ENCODE data around the gene METRN.

Gene METRN

DNA sequence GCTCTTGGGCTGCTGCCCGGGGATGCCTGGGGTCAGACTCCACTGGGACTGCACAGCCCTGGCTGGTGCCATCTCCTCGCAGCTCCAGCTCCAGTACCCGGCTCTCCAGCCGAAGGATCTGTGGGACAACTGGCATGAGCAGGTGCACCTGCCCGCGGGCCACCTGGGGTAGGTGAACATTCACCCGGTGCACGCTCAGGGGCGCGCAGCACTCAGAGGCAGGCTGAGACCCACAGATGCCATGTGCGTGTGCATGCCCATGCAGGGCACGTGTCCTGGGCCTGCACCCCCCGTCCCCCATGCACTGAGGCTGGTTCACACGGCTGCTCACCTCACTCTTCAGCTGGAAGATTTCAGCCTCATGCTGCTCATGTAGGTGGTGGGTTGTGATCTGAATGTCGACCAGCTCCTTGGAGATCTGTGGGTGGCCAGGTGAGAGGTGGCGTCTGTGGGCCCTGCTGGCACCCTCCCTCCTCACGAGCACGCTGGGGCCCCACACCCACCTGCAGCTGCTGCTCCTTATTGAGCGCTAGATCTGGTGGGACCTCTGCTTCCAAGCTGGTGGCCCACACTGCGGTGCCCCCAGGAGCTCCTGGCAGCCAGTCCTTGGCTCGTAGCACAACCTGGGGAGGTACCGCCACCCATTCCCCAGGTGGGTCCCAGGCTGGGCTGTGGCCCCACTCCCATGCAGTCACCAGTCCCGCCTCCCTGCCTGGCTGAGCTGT is 10.7 kb downstream of the METRN start:
- no peak for DNase-seq

DNA sequence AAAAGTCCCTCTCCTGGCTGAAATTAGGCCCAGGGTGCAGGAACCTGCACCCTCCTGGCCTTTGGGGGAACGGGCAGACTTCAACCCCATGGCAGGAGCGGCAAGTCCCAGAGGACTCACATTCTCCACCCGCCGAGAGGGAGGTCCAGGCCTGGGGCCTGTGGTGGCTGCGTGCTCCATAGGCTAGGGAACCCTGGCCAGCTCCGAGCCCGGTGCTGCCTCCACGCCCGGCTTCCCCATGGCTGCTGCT is 11.2 kb downstream of the METRN start:
- no peak for DNase-seq

DNA sequence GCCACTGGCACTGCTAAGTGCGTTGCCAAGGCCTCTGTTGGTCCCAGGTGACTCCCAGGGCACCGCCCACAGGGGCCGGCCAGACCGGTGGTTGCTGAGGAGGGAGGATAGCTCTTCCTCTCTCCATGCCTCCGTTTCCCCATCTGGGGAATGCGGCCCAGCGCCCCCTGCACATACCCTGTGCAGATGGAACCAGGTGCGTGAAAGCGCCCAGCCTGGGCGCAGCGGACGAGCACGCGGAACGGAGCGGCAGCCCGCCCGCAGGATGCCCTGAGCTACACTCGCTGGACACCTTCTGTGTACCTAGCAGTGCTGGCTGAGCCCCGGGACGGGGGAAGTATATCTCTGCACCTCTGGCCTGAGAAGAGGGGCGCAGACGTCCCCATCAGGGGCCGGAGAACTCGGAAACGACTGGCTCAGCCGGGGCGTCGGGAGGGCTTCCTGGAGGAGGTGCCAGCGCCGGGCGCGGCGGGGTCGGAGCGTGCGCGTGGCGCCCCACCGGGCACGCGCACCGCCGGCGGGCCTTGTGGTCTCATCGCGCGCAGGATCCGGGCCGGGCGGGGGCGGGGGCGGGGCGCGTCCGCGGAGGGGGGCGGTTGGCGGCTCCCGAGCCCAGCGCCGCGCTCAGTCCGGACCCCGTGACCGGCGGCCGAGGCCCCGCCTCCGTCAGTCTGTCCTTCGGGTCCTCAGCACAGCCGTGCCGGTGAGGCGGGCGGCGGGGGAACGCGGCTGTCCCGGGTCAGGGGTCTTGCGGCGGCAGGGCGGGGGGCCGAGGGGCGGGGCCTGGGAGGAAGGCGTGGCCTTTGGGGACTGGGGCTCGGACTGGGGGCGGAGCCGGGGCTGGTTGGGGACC is 11.7 kb downstream of the METRN start, which contains the start of the genes CCDC78 and HAGHL:
Gene CCDC78, minus strand, starts transcription at position 6 of the 853 bp plus-strand sequence. CDS start 76 bp downstream, outside the sequence.
Gene HAGHL, plus strand, starts transcription at position 669 of the 853 bp plus-strand sequence. CDS start 404 bp downstream, outside the sequence.
- DNase-seq: peak; percentile 34 to 47 (median 39)

GRCh38 chr16:727291-727977 is 12.5 kb downstream of the METRN start:
- peak in 2 of 3 experiments; percentile 47 to 52 for DNase-seq

- DNase-seq: peak; percentile 73 to 85 (median 84)
Measured at GRCh38 chr16:728131-728889, 13.4 kb downstream of the METRN start.

DNA sequence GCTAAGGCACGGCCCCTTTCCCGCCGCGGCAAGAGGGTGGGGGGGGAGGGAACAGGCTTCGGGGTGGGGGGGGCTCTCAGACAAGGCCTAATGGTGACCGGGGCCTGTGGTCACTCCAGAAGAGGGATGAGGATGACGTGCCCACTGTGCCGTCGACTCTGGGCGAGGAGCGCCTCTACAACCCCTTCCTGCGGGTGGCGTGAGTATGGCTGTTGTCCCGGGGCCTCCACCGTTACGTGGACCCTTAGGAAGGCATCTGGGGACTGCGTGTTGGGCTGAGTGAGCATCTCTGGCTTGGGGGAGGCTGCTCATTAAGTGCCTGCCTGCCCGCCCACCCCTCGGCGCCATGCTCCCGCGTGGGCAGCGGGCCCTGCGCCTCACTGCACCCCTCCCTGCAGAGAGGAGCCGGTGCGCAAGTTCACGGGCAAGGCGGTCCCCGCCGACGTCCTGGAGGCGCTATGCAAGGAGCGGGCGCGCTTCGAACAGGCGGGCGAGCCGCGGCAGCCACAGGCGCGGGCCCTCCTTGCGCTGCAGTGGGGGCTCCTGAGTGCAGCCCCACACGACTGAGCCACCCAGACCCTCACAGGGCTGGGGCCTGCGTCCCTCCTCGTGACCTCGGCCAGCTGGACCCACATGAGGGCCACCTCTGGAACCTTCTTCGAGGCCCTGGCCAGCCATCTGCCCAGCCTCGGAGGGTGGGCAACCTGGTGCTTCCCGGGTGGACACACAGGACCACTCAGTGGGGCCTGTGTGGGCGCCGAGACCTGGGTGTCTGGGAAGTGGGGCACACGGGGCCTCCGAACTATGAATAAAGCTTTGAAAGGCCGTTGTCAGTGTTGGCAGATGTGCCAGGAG is 14.2 kb downstream of the METRN start:
- DNase-seq: no peak

GRCh38 chr16:729768-730665 is 15.1 kb downstream of the METRN start:
- no peak for DNase-seq

GRCh38 chr16:730666-731509 is 16.0 kb downstream of the METRN start:
- no peak for DNase-seq

GRCh38 chr16:732332-732731 is 17.4 kb downstream of the METRN start:
- no peak for DNase-seq

GRCh38 chr16:732936-733335 is 18.0 kb downstream of the METRN start:
- no peak for DNase-seq

- DNase-seq: no peak
Measured at GRCh38 chr16:733382-734207, 18.7 kb downstream of the METRN start.

DNA sequence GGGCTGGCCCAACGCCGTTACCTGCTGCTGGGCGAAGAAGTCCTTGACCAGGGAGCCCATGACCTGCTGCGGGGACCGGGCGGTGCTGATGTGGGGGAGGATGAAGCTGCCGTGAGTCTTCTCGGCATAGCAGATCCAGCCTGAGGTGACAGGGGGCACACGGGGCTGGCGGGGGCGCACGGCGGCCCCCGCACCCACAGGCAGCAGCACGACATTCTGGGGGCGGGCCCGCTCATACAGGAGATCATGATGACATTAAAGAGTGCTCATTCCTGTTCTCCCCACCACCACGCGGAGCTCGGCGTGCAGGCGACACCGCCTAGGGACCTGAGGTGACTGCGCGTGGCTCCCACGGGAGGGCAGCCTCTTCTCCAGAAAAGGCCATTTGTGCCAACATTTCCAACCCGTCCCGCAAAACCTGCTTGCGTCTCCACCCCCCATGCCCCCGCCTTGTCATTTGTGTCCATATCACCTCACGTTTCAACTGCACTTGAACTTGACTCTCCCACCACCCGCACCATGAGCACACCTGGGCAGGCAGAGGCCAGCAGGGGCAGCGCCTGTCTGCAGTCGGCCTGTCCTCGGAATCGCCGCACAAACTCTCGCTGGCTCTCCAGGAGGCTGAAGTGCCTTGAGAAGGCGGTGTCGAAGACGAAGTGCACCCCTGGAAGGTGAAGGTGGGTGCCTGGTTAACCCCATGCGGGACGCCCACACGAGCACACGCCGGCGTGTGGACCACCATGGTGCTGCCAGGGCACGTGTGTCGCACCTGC is 19.5 kb downstream of the METRN start:
- DNase-seq: no peak

- no peak for DNase-seq
Measured at GRCh38 chr16:734981-735881, 20.3 kb downstream of the METRN start.

GRCh38 chr16:735982-736453 is 21.1 kb downstream of the METRN start:
- no peak for DNase-seq

DNA sequence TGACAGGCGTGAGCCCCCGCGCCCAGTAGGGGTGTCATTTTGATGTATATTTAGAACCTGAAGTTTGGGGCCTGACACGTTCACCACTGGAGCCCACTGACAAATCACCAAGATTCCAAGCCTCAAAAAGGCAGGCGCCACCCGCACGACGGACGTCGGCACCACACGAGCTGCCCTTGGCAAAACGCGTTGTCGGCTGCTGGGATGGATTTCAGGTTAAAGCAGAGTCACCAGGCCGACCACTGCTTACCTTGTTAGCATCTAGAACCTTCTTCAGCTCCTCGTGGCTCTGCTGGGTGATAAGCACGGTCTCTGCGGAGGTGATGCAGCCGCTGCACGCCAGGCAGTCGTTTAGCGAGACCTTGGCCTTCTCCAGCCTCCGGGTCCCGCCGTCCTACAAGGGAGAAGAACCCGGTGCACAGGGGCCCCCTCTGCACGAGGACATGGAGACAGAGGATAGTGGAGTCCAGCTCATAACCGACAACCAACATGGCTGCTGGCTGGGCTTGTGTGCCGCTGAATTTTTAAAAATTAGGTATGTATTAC is 22.1 kb downstream of the METRN start:
- no peak for DNase-seq
